H9 (cell line): Measurements from ENCODE around the gene KIF19. TPM values are rescaled to one million over a fixed set of nuclear protein-coding genes. Genes with fewer than 3 reads are reported as not detected.
"Not testable (repeated sequence)": the region's sequence is repeated elsewhere in the genome, so short reads cannot be mapped to it uniquely, and the experiment has no call there.

Source experiments
- DNase-seq: peaks from one replicate; pipeline ENCODE4 v3.0.0-alpha.2; 2017
- H2AFZ ChIP-seq: one replicate; pipeline ENCODE4 v1.6.1; 2013; ENCODE audit warnings: mild to moderate bottlenecking, low read length, control low read depth, moderate library complexity
- H2AK5ac ChIP-seq: 2 replicates; pipeline ENCODE4 v1.6.1; 2013; ENCODE audit warnings: low read length, control low read depth, mixed read lengths; ENCODE audit not compliant: insufficient read length
- H2BK120ac ChIP-seq: one replicate; pipeline ENCODE4 v1.6.1; 2013; ENCODE audit warnings: low read depth, mild to moderate bottlenecking, low read length, control low read depth, inconsistent platforms; ENCODE audit not compliant: poor library complexity, severe bottlenecking
- H2BK12ac ChIP-seq: 2 replicates; pipeline ENCODE4 v1.6.1; 2013; ENCODE audit warnings: low read length, control low read depth, mixed read lengths, low read depth; ENCODE audit not compliant: insufficient read length
- H2BK15ac ChIP-seq: 2 replicates; pipeline ENCODE4 v1.6.1; 2013; ENCODE audit warnings: low read depth, low read length, control low read depth
- H2BK20ac ChIP-seq: one replicate; pipeline ENCODE4 v1.6.1; 2013; ENCODE audit warnings: low read depth, mild to moderate bottlenecking, low read length, control low read depth, inconsistent platforms; ENCODE audit not compliant: poor library complexity, severe bottlenecking
- H2BK5ac ChIP-seq: 2 replicates; pipeline ENCODE4 v1.6.1; 2013; ENCODE audit warnings: low read length, control low read depth, mixed read lengths; ENCODE audit not compliant: insufficient read length
- H3K14ac ChIP-seq: 2 replicates; pipeline ENCODE4 v1.6.1; 2013; ENCODE audit warnings: low read length, control low read depth; ENCODE audit not compliant: insufficient read depth
- H3K18ac ChIP-seq: 2 replicates; pipeline ENCODE4 v1.6.1; 2013; ENCODE audit warnings: low read depth, mild to moderate bottlenecking, mixed read lengths, low read length, control low read depth; ENCODE audit not compliant: insufficient read length
- H3K23ac ChIP-seq: 2 replicates; pipeline ENCODE4 v1.6.1; 2013; ENCODE audit warnings: low read length, control low read depth, mixed read lengths, low read depth; ENCODE audit not compliant: insufficient read length
- H3K23me2 ChIP-seq: 2 replicates; pipeline ENCODE4 v1.6.1; 2013; ENCODE audit warnings: low read depth, mild to moderate bottlenecking, mixed read lengths, low read length, control low read depth; ENCODE audit not compliant: insufficient read length, poor library complexity, severe bottlenecking
- H3K27ac ChIP-seq: 2 replicates; pipeline ENCODE4 v1.5.1; 2013; ENCODE audit warnings: low read length, control low read depth, mixed read lengths, low read depth; ENCODE audit not compliant: insufficient read length
- H3K27me3 ChIP-seq: 2 replicates; pipeline ENCODE4 v1.6.1; 2013; ENCODE audit warnings: low read length, control low read depth, inconsistent platforms; ENCODE audit not compliant: insufficient read depth
- H3K4ac ChIP-seq: 2 replicates; pipeline ENCODE4 v1.6.1; 2013; ENCODE audit warnings: low read depth, mild to moderate bottlenecking, control low read depth, inconsistent platforms, low read length, moderate library complexity
- H3K4me1 ChIP-seq: 2 replicates; pipeline ENCODE4 v1.6.1; 2013; ENCODE audit warnings: low read length, control low read depth, inconsistent platforms; ENCODE audit not compliant: insufficient read depth
- H3K4me2 ChIP-seq: 2 replicates; pipeline ENCODE4 v1.6.1; 2013; ENCODE audit warnings: low read length, control low read depth, mixed read lengths; ENCODE audit not compliant: insufficient read length, insufficient read depth
- H3K56ac ChIP-seq: 2 replicates; pipeline ENCODE4 v1.6.1; 2013; ENCODE audit warnings: low read depth, mild to moderate bottlenecking, mixed read lengths, low read length, control low read depth; ENCODE audit not compliant: insufficient read length
- H3K79me1 ChIP-seq: 2 replicates; pipeline ENCODE4 v1.6.1; 2013; ENCODE audit warnings: low read depth, mild to moderate bottlenecking, moderate library complexity, low read length, control low read depth, inconsistent platforms; ENCODE audit not compliant: insufficient read depth, poor library complexity, severe bottlenecking
- H3K79me2 ChIP-seq: 2 replicates; pipeline ENCODE4 v1.6.1; 2013; ENCODE audit warnings: low read length, control low read depth, inconsistent platforms; ENCODE audit not compliant: insufficient read depth
- H3K9ac ChIP-seq: 2 replicates; pipeline ENCODE4 v1.6.1; 2013; ENCODE audit warnings: low read length, control low read depth, mixed read lengths; ENCODE audit not compliant: insufficient read length; ENCODE audit errors: extremely low read depth
- H3K9me3 ChIP-seq: one replicate; pipeline ENCODE4 v1.6.1; 2013; ENCODE audit warnings: low read depth, low read length, inconsistent platforms; ENCODE audit not compliant: control insufficient read depth
- H3T11ph ChIP-seq: one replicate; pipeline ENCODE4 v1.6.1; 2013; ENCODE audit warnings: mild to moderate bottlenecking, low read length, control low read depth, inconsistent platforms
- H4K20me1 ChIP-seq: one replicate; pipeline ENCODE4 v1.6.1; 2013; ENCODE audit not compliant: control insufficient read depth, insufficient read length, insufficient read depth
- H4K5ac ChIP-seq: 2 replicates; pipeline ENCODE4 v1.6.1; 2013; ENCODE audit warnings: low read depth, mild to moderate bottlenecking, mixed read lengths, low read length, control low read depth; ENCODE audit not compliant: insufficient read length
- H4K8ac ChIP-seq: replicated peaks from 2 replicates; pipeline ENCODE4 v1.6.1; 2013; ENCODE audit warnings: low read length, control low read depth, mixed read lengths, low read depth; ENCODE audit not compliant: insufficient read length
- H4K91ac ChIP-seq: 2 replicates; pipeline ENCODE4 v1.6.1; 2013; ENCODE audit warnings: low read depth, mild to moderate bottlenecking, moderate library complexity, mixed read lengths, low read length, control low read depth; ENCODE audit not compliant: insufficient read length
- H3K27ac Mint-ChIP-seq, 3 experiments: 2 replicates in 2 of 3; 3 replicates in 1 of 3; pipeline ENCODE4 v1.8.0; 2020 to 2021; ENCODE audit warnings: mixed read lengths in 3 of 3, mild to moderate bottlenecking in 1 of 3, moderate library complexity in 1 of 3
- H3K27me3 Mint-ChIP-seq: 2 replicates; pipeline ENCODE4 v1.8.0; 2021; ENCODE audit warnings: low read depth, mild to moderate bottlenecking, moderate library complexity, mixed read lengths
- H3K36me3 Mint-ChIP-seq, 3 experiments: 2 replicates in 2 of 3; 3 replicates in 1 of 3; pipeline ENCODE4 v1.8.0; 2020 to 2021; ENCODE audit warnings: low read depth in 3 of 3, mixed read lengths in 3 of 3; ENCODE audit not compliant: insufficient read depth in 1 of 3
- H3K4me1 Mint-ChIP-seq, 2 experiments: 2 replicates each; pipeline ENCODE4 v1.8.0; 2020; ENCODE audit warnings: mixed read lengths in 2 of 2
- H3K4me3 Mint-ChIP-seq, 2 experiments: 2 replicates in 1 of 2; 3 replicates in 1 of 2; pipeline ENCODE4 v1.8.0; 2020 to 2021; ENCODE audit warnings: mild to moderate bottlenecking in 2 of 2, mixed read lengths in 2 of 2, moderate library complexity in 1 of 2
- H3K9me3 Mint-ChIP-seq, 2 experiments: 2 replicates in 1 of 2; 3 replicates in 1 of 2; pipeline ENCODE4 v1.8.0; 2020; ENCODE audit warnings: mild to moderate bottlenecking in 2 of 2, mixed read lengths in 2 of 2, moderate library complexity in 1 of 2
- CTCF ChIP-seq: fragments of 200-600 bp; sonication (generic); conservative IDR thresholded peaks from 3 replicates; pipeline ENCODE4 v1.8.0; 2021; ENCODE audit warnings: antibody characterized with exemption, mild to moderate bottlenecking
- WGBS: extraction: QIAGEN DNeasy Blood & Tissue Kit; methylation state at CpG from one replicate; pipeline ENCODE4 v1.1.7; 2013; ENCODE audit warnings: missing lambda C conversion rate, low lambda C conversion rate, mixed read lengths; ENCODE audit not compliant: insufficient read length; ENCODE audit errors: extremely low coverage; 5-methylcytosine and 5-hydroxymethylcytosine counted together
- total RNA-seq: library from RNA; stranded (reverse); gene quantifications from 2 replicates; pipeline ENCODE4 v1.2.1, GENCODE V29; 2021

The KIF19 gene
- total RNA-seq, 1 experiment from 2014 or later: 0.13 TPM

GRCh38 chr17:74277935-74278334, 48.1 kb upstream of the KIF19 start:
- H2BK5ac ChIP-seq: no peak overlapping the region
- H2AFZ ChIP-seq: no peak overlapping the region
- H3K56ac ChIP-seq: no peak overlapping the region

GRCh38 chr17:74279617-74280016, 46.4 kb upstream of the KIF19 start:
- H3K27ac ChIP-seq, H3K4me2 ChIP-seq, H4K8ac ChIP-seq, H3K23ac ChIP-seq, DNase-seq, H4K5ac ChIP-seq, H3K9me3 ChIP-seq, H3T11ph ChIP-seq, H4K91ac ChIP-seq, H3K27ac Mint-ChIP-seq, H4K20me1 ChIP-seq, H3K14ac ChIP-seq, H3K56ac ChIP-seq, H2BK20ac ChIP-seq, H2AFZ ChIP-seq, H2BK5ac ChIP-seq, H3K4me1 ChIP-seq, H3K27me3 ChIP-seq, H3K36me3 Mint-ChIP-seq, H3K4me3 Mint-ChIP-seq, H3K18ac ChIP-seq, H3K9ac ChIP-seq, H3K9me3 Mint-ChIP-seq, H3K79me1 ChIP-seq, H3K4ac ChIP-seq, H2BK15ac ChIP-seq, H2BK12ac ChIP-seq, H3K79me2 ChIP-seq, H2BK120ac ChIP-seq, H3K23me2 ChIP-seq, H2AK5ac ChIP-seq: not testable (repeated sequence)
- Mint-ChIP-seq H3K4me1 (peaks cover 2 to 10% of the 10 kb centered on the region in 2 experiments; a peak in 3 of 4 replicates), H3K27me3 (peaks cover 29% of the 10 kb centered on the region)
- no CpG with 5 or more reads among the region's 7 CpGs for WGBS

More at GRCh38 chr17:74277935-74278334, 48.1 kb upstream of the KIF19 start:
- Histone ChIP-seq H3T11ph (no peak overlapping the region), H3K23ac (no peak overlapping the region), H3K4ac (no peak overlapping the region), H3K9me3 (no peaks in the 10 kb centered on the region), H4K20me1 (no peaks in the 10 kb centered on the region), H2BK15ac (no peak overlapping the region), H2BK12ac (no peak overlapping the region), H3K14ac (no peak overlapping the region), H3K79me1 (no peaks in the 10 kb centered on the region), H2BK120ac (no peak overlapping the region), H2AK5ac (no peak overlapping the region), H3K23me2 (peaks cover 4% of the 10 kb centered on the region), H3K27me3 (no peaks in the 10 kb centered on the region; the same call in 1 of the 2 replicates), H3K79me2 (no peaks in the 10 kb centered on the region), H4K91ac (no peak overlapping the region), H4K8ac (no peak overlapping the region), H3K27ac (no peak overlapping the region), H3K9ac (no peak overlapping the region), H2BK20ac (no peak overlapping the region), H3K18ac (no peak overlapping the region), H3K4me2 (no peak overlapping the region), H3K4me1 (no peaks in the 10 kb centered on the region), H4K5ac (no peak overlapping the region)
- H3K27me3 Mint-ChIP-seq: peaks cover 44% of the 10 kb centered on the region
- no peaks in the 10 kb centered on the region for H3K36me3 Mint-ChIP-seq
- no peak for DNase-seq
- H3K4me1 Mint-ChIP-seq: peaks cover 12 to 26% of the 10 kb centered on the region in 2 experiments
- WGBS: no CpG with 5 or more reads among the region's 1 CpG
- no peak for TF ChIP-seq CTCF
- no peak overlapping the region for H3K4me3 Mint-ChIP-seq
- H3K9me3 Mint-ChIP-seq: no peaks in the 10 kb centered on the region
- no peak overlapping the region for H3K27ac Mint-ChIP-seq
